ENCODE data around the gene PTPN7.

PTPN7 gene

GRCh38 chr1:202107801-202108731 lies 52.3 kb downstream of the PTPN7 start:
- no peak for DNase-seq (ENCODE audit: low read depth in 1 of 2, low spot score in 1 of 2)

GRCh38 chr1:202107321-202107761 lies 53.1 kb downstream of the PTPN7 start:
- no peak for DNase-seq (ENCODE audit: low read depth in 1 of 2, low spot score in 1 of 2)

- DNase-seq (ENCODE audit: low read depth in 1 of 2, low spot score in 1 of 2), result no peak
These were observed 53.8 kb downstream of the PTPN7 start for GRCh38 chr1:202106340-202107254.

GRCh38 chr1:202105571-202106339 lies 54.6 kb downstream of the PTPN7 start:
- DNase-seq (ENCODE audit: low read depth in 1 of 2, low spot score in 1 of 2), result no peak

GRCh38 chr1:202104073-202104472 lies 56.3 kb downstream of the PTPN7 start:
- no peak for DNase-seq (ENCODE audit: low read depth in 1 of 2, low spot score in 1 of 2)

- no peak for DNase-seq (ENCODE audit: low read depth in 1 of 2, low spot score in 1 of 2)
These were observed 59.2 kb downstream of the PTPN7 start for GRCh38 chr1:202101184-202101583.

Data from stimulated activated CD4-positive, alpha-beta T cell treated with anti-CD3 and anti-CD28 coated beads, Interleukin-15, amount 100 ng/mL, for 1 hour (primary cell).